OCI-LY1 (cell line): ENCODE measurements around the gene ZNF816.
"Not testable (repeated sequence)": the region's sequence is repeated elsewhere in the genome, so short reads cannot be mapped to it uniquely, and the experiment has no call there.

Experiments
- H2AFZ ChIP-seq: fragments of 200-600 bp; sonication (generic), shearing (Covaris generic); 2 replicates; pipeline ENCODE4 v1.6.0; 2014; ENCODE audit warnings: antibody characterized with exemption, mild to moderate bottlenecking, low read length
- H3F3A ChIP-seq: fragments of 200-600 bp; sonication (generic), shearing (Covaris generic); 2 replicates; pipeline ENCODE4 v1.6.0; 2014; ENCODE audit warnings: mild to moderate bottlenecking, antibody characterized with exemption, low read length, moderate library complexity; ENCODE audit not compliant: insufficient read depth
- H3K27ac ChIP-seq: fragments of 200-600 bp; sonication (generic); 2 replicates; pipeline ENCODE4 v1.5.1; 2014; ENCODE audit warnings: low read length, mixed run types, mild to moderate bottlenecking, low read depth; ENCODE audit not compliant: poor library complexity, severe bottlenecking
- H3K27me3 ChIP-seq: fragments of 200-600 bp; sonication (generic); 2 replicates; pipeline ENCODE4 v1.6.0; 2014; ENCODE audit warnings: antibody characterized with exemption, mild to moderate bottlenecking, low read length, moderate library complexity; ENCODE audit not compliant: insufficient read depth
- H3K36me3 ChIP-seq: fragments of 200-600 bp; sonication (generic); 2 replicates; pipeline ENCODE4 v1.6.1; 2014; ENCODE audit warnings: mild to moderate bottlenecking, antibody characterized with exemption, low read length, moderate library complexity, mixed read lengths; ENCODE audit not compliant: insufficient read depth
- H3K4me1 ChIP-seq: fragments of 200-600 bp; sonication (generic); 2 replicates; pipeline ENCODE4 v1.5.1; 2014; ENCODE audit warnings: mild to moderate bottlenecking, low read length, moderate library complexity; ENCODE audit not compliant: insufficient read depth, severe bottlenecking
- H3K4me2 ChIP-seq: fragments of 200-600 bp; sonication (generic), shearing (Covaris generic); 2 replicates; pipeline ENCODE4 v1.6.1; 2014; ENCODE audit warnings: low read length
- H3K4me3 ChIP-seq: fragments of 200-600 bp; sonication (generic); 2 replicates; pipeline ENCODE4 v1.5.1; 2014; ENCODE audit warnings: low read length, low read depth, mild to moderate bottlenecking, mixed read lengths; ENCODE audit not compliant: poor library complexity, severe bottlenecking
- H3K79me2 ChIP-seq: fragments of 200-600 bp; shearing (Covaris generic); 2 replicates; pipeline ENCODE4 v1.6.1; 2016; ENCODE audit warnings: mixed run types, low read length, mixed read lengths; ENCODE audit not compliant: insufficient read depth
- H3K9ac ChIP-seq: fragments of 200-600 bp; sonication (generic), shearing (Covaris generic); 2 replicates; pipeline ENCODE4 v1.6.1; 2014; ENCODE audit warnings: mild to moderate bottlenecking, low read length, mixed read lengths
- H3K9me2 ChIP-seq: fragments of 200-600 bp; sonication (generic), shearing (Covaris generic); 2 replicates; pipeline ENCODE4 v1.6.1; 2014; ENCODE audit warnings: low read depth, mild to moderate bottlenecking, low read length, mixed read lengths
- H3K9me3 ChIP-seq: fragments of 200-600 bp; shearing (Covaris generic); 2 replicates; pipeline ENCODE4 v1.6.1; 2014; ENCODE audit warnings: low read length, mixed read lengths
- H4K20me1 ChIP-seq: fragments of 200-600 bp; sonication (generic), shearing (Covaris generic); 2 replicates; pipeline ENCODE4 v1.6.0; 2016; ENCODE audit warnings: mild to moderate bottlenecking, low read length; ENCODE audit not compliant: insufficient read depth
- CTCF ChIP-seq: fragments of 200-600 bp; sonication (generic), shearing (Covaris generic); IDR thresholded peaks from 2 replicates; pipeline ENCODE4 v1.5.1; 2017; ENCODE audit warnings: mild to moderate bottlenecking, antibody characterized with exemption, low read length, moderate library complexity, mixed read lengths
- EZH2 ChIP-seq: fragments of 200-600 bp; sonication (generic), shearing (Covaris generic); IDR thresholded peaks from 2 replicates; pipeline ENCODE4 v1.8.0; 2017; ENCODE audit warnings: borderline replicate concordance, mixed run types, mild to moderate bottlenecking, antibody characterized with exemption, low read length, moderate library complexity, mixed read lengths

Gene ZNF816

DNA sequence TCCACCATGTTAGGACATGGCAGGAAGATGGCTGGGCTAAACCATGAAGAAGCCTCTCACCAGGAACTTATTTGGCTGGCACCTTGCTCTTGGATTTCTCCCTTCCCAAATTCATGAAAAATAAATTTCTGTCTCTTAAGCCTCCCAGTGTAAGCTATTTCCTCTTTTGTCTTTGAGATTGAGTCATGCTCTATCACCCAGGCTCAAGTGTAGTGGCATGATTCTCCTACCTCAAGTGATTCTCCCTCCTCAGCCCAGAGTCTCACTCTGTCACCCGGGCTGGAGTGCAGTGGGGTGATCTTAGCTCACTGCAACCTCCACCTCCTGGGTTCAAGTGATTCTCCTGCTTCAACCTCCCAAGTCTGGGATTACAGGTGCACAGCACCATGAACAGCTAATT is 52.0 kb downstream of the ZNF816 start:
- no peak overlapping the region for H3K9ac ChIP-seq
- H3K4me1 ChIP-seq, result no peaks in the 10 kb centered on the region
- TF ChIP-seq EZH2 (no peak), CTCF (no peak)
- H3K9me2 ChIP-seq, result no peaks in the 10 kb centered on the region
- no peaks in the 10 kb centered on the region for H3F3A ChIP-seq
- H3K4me2 ChIP-seq, result no peak overlapping the region
- no peak overlapping the region for H3K27ac ChIP-seq
- no peak overlapping the region for H2AFZ ChIP-seq
- 0 out of 2 replicates have a peak, but pooled peaks cover 4% of the 10 kb centered on the region for H3K9me3 ChIP-seq
- no peaks in the 10 kb centered on the region for H3K79me2 ChIP-seq
- H3K27me3 ChIP-seq, result no peaks in the 10 kb centered on the region
- H4K20me1 ChIP-seq, result no peaks in the 10 kb centered on the region
- H3K4me3 ChIP-seq, result no peak overlapping the region
- H3K36me3 ChIP-seq, result peaks cover 85% of the 10 kb centered on the region

- not testable (repeated sequence) for H3K9me3 ChIP-seq, H3K4me1 ChIP-seq, H3K4me3 ChIP-seq, H3K79me2 ChIP-seq, H3F3A ChIP-seq, H4K20me1 ChIP-seq, H3K9me2 ChIP-seq, H2AFZ ChIP-seq, H3K4me2 ChIP-seq, H3K27ac ChIP-seq, H3K9ac ChIP-seq, H3K27me3 ChIP-seq
- peaks cover 33% of the 10 kb centered on the region for H3K36me3 ChIP-seq
Observed at GRCh38 chr19:52904052-52904780, 58.5 kb downstream of the ZNF816 start.

- H3K9me2 ChIP-seq, result no peaks in the 10 kb centered on the region
- no peaks in the 10 kb centered on the region for H3K79me2 ChIP-seq
- peaks cover 12% of the 10 kb centered on the region for H3K36me3 ChIP-seq
- H3K4me2 ChIP-seq, result no peak overlapping the region
- no peaks in the 10 kb centered on the region for H3K27me3 ChIP-seq
- H3K27ac ChIP-seq, result no peak overlapping the region
- H3K4me1 ChIP-seq, result no peaks in the 10 kb centered on the region
- H3K9me3 ChIP-seq, result peaks cover 6% of the 10 kb centered on the region; the same call in 1 of the 2 replicates
- H3K9ac ChIP-seq, result no peak overlapping the region
- H3K4me3 ChIP-seq, result no peak overlapping the region
- H4K20me1 ChIP-seq, result no peaks in the 10 kb centered on the region
- no peaks in the 10 kb centered on the region for H3F3A ChIP-seq
- no peak overlapping the region for H2AFZ ChIP-seq
- TF ChIP-seq CTCF (no peak), EZH2 (no peak)
Observed at GRCh38 chr19:52901842-52902241, 60.8 kb downstream of the ZNF816 start.
